NCI-H2171 (cell line): ENCODE data around the gene TCTN3.
"Not testable (repeated sequence)": the region's sequence is repeated elsewhere in the genome, so short reads cannot be mapped to it uniquely, and the experiment has no call there.

Experiments
- DNase-seq: peaks from one replicate; lab custom pipeline; 2025; lab: John Stamatoyannopoulos, UW

The TCTN3 gene

DNA sequence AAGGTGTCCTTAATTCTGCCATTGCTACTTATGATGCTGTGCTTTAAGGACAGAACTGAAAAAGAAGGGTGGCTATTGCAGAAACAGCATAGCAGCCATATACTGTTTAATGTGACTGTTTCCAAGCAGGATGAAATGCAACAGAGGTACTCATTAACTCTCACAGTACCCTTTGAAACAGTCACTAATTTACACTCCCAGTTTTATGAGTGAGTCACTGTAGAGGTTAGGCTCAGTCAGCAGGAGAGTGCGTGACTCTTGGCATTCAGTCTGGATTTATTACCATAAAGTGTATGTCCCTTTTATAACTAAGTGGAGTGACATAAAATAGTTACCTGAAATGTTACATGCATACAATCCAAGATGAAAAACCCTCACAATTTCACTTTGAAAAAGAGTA is 64.9 kb downstream of the TCTN3 start:
- no peak for DNase-seq

DNA sequence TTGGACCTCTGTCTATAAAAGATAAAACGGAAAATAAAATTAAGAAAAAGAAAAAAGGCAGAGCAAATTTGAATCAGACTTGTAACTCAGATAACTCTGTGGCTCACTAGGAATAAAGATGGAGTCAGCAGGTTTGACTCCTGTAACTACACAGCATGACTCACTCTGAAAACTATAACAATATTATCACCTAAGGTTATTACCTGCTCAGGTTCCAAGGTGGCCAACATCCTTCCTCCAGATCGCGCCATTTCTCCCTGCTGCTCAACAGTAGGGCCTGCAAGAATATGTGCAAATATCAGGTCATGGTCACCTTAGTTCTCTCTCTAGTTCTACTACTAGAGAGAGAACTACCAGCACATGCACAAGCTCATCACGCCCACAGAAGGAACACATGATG is 67.2 kb downstream of the TCTN3 start:
- no peak for DNase-seq

DNA sequence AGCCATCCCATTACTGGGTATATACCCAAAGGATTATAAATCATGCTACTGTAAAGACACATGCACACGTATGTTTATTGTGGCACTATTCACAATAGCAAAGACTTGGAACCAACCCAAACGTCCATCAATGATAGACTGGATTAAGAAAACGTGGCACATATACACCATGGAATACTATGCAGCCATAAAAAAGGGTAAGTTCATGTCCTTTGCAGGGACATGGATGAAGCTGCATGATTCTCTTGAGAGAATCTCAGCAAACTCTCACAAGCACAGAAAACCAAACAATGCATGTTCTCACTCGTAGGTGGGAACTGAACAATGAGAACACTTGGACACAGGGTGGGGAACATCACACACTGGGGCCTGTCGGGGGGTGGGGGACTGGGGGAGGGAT is 73.3 kb downstream of the TCTN3 start:
- DNase-seq = not testable (repeated sequence)

DNA sequence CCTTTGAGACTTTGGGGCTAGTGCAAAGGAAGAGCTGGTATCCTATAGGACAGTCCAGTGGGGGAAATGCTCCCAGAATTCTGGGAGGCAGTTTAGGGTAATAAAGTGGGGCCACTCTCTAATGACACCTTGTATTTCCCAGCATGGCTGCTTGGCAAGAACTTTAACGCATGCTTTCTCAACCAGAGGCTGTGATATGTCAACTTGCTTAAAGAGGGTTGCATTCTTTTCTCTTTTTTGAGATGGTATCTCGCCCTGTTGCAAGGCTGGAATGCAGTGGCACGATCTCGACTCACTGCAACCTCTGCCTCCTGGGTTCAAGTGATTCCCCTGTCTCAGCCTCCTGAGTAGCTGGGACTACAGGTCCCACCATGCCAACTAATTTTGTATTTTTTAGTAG is 75.6 kb downstream of the TCTN3 start:
- no peak for DNase-seq

DNA sequence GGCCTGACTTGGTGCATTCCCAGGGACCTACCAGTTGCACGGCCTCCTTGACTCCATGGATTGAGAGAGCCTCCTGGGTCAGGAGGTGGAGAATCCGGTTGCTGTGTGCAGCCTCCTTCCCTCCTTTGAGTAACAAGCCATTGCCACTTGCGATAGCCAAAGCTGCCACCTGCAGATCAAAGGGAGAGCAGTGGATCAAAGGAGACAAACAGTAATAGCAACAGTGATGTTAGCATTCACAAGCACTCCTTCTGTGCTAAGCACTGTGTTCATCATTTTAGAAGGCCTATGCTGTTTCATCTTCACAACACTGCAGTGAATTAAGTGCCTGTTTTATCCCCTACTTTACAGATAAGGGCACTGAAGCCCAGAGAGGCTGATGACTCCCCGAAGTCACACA is 77.3 kb downstream of the TCTN3 start:
- DNase-seq = no peak
